HG03060 (cell line): ENCODE results near the gene PPM1L.

ENCODE experiments used
- ATAC-seq: cut with Tn5 transposase; IDR thresholded peaks from one replicate; pipeline ENCODE4 v1.9.1; 2021; ENCODE audit warnings: low read depth, moderate number of reproducible peaks; ENCODE audit not compliant: unreplicated experiment

PPM1L gene

DNA sequence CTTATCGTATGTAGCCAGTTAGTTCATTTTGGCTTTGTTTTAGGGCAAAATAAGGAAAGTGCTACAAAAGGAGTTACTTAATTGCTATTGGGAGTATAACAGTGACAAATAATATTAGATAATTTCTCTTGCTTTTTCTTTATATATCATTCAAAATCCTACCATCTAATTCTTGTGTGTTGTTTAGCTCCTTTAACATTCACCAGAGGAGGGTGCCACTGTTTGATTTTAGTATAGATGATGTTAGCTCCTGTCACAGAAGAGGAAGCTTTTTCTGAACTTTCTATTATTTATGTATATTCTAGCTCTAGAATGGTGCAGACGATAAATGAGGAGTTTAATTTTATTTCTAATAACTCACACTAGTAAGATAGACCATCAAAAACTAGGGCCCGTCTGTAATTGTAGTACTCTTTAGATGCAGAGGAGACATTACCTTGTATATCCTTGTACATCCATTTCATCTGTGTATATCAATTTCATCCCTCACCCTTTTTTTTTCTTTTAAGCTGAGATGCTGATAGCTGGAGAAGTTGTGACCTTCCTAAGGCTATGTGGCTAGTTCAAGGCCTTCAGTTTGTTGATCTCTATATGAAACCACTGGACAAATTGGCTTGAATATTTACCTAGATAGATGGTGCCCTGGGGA is 3.0 kb downstream of the PPM1L start:
- ATAC-seq: no peak

GRCh38 chr3:160763073-160763472 is 7.0 kb downstream of the PPM1L start:
- no peak for ATAC-seq

- ATAC-seq: no peak
Measured at GRCh38 chr3:160765211-160765610, 9.2 kb downstream of the PPM1L start.

GRCh38 chr3:160768031-160768430 is 12.0 kb downstream of the PPM1L start:
- no peak for ATAC-seq

GRCh38 chr3:160768918-160769317 is 12.9 kb downstream of the PPM1L start:
- ATAC-seq: no peak

GRCh38 chr3:160771811-160772459 is 15.9 kb downstream of the PPM1L start:
- no peak for ATAC-seq

GRCh38 chr3:160773722-160774121 is 17.7 kb downstream of the PPM1L start:
- no peak for ATAC-seq

- ATAC-seq: no peak
Measured at GRCh38 chr3:160774172-160774571, 18.1 kb downstream of the PPM1L start.

DNA sequence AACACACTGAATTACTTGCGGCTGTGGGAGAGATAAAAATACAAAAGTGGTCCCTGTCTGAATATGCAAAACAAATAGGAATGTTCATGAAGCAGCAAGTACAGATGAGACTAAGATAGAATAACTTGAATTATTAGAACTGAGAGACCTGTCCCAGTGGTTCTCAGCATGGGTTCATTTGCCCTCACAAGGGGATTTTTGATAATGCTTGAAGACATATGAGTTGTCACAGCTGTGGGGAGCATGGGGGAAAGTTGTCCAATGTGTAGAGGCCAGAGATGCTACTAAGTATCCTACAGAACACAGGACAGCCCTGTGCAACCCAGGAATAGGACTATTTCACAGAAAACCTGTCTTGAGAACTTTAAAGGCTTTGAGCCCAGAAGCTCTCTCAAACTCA is 22.4 kb downstream of the PPM1L start:
- ATAC-seq: no peak

GRCh38 chr3:160779040-160779439 is 23.0 kb downstream of the PPM1L start:
- ATAC-seq: no peak

- ATAC-seq: no peak
Measured at GRCh38 chr3:160780245-160780644, 24.2 kb downstream of the PPM1L start.

- no peak for ATAC-seq
Measured at GRCh38 chr3:160781402-160781801, 25.4 kb downstream of the PPM1L start.

GRCh38 chr3:160781863-160782262 is 25.8 kb downstream of the PPM1L start:
- no peak for ATAC-seq

DNA sequence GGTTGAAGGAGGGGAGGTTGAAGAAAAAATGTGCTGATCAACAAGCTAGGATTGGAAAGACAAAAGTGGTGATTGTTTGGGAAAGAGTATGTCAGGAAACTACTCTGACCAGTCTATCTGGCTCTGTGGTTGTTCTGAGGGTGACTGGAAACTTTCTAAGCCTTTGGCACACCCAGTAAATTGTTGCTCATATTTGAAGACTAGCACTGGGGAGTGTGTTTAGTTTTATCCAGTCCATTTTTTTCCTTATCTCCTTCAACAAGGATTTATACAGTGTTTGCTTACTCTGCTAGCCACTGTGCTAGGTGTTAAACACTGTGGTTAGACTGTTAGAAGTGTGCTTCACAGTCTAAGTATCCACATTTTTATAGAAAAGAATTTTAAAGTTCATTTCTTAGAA is 28.8 kb downstream of the PPM1L start:
- no peak for ATAC-seq

DNA sequence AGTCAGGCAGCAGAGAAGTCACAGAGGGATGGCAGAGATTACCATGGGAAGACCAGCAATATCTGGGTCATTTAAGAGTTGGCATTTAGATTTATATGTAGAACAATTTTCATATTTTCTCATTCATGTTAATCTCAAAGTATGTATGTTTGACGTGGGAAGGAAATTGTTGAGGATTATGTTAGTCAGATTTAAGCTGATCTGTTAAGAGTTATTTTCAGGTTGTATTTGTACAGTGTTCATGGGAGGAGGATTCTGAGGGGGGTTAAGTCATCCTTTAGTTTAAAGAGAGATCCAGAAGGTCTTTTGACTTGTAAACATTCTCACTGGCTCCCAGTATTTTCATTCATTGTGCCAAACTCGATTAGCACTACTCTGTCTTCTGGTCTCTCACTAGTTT is 34.7 kb downstream of the PPM1L start:
- ATAC-seq: no peak

DNA sequence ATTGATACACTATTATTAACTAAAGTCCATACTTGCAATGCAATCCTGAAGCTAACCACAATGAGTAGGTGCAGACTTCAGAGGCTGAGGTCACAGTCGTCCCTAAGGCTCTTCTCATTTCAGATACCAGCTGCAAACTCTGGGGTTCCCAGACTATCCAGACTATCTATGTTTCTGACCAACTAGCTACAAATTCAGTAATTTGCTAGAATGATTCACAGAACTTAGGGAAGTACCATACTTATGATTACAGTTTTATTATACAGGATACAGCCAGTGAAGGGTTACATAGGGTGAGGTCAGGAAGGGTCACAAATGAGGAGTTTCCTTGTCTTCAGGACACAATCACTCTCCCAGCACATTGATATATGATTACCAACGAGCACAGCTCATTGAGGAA is 36.5 kb downstream of the PPM1L start:
- no peak for ATAC-seq

DNA sequence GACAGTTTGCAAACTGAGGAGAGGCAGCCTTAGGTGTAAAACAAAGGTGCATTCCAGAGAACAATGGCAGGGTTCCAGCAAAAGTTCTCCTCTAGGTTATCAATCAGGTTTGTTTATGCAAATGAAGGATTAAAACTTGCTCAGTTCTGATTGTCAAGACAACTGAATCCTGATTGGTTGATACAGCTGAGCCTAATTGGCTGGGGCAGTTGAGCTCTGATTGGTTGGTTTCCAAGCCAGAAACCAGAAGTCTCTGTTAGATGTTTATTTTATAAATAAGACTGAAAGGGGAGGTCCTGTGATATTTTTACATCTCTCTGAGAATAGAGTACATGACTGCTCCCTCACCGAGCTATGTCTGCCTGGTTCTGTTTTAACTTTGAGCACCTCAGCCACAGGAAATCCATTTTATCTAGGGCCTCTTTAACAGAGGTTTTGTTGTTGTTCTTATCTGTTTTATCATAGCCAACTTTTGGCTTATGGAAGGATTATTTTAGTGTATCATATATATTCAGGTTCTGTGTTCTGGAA is 37.8 kb downstream of the PPM1L start:
- ATAC-seq: no peak

DNA sequence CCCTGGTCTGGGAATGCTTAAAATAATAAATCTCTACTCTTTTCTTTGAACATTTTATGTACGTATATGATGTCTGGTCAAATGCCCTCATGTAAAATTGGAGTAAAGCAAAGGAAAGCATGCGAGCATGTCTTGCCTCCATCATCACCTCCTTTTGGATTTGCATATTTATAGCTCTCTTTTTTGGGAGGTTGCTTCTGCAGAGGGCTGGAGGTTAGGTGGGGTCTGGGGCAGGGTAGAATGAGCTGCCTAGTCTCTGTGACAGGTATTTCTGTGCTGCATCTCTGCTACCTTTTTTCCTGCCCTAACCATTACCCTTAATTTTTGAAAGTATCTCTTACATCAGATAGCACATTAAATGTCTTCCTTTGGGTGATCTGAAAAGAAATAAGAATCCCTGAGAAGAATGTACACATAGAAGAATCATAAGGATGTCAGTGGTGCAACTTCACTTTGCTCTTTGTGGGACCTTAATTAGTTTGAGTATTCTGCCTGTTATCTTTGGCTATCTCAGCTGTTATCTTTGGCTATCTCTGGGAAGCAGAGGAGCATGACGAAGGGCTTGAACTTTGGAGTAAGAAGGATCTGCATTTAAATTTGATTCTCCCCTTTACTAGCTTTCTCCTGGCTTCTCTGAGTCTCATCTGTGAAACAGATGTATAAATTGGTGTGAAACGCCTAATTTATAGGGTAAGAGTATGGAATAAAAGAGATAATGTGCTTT is 40.2 kb downstream of the PPM1L start:
- ATAC-seq: no peak

GRCh38 chr3:160796813-160797164 is 40.8 kb downstream of the PPM1L start:
- no peak for ATAC-seq

GRCh38 chr3:160797356-160797755 is 41.3 kb downstream of the PPM1L start:
- ATAC-seq: no peak

GRCh38 chr3:160801386-160802118 is 45.5 kb downstream of the PPM1L start:
- no peak for ATAC-seq
